K562 (cell line): ENCODE results near the gene CLCN6. TPM values are rescaled to one million over a fixed set of nuclear protein-coding genes. Genes with fewer than 3 reads are reported as not detected.

Experiments
- BHLHE40 ChIP-seq: IDR thresholded peaks from 2 replicates; pipeline ENCODE4 v1.6.1; 2011; ENCODE audit warnings: low read length, improper control_type of control experiment
- CC2D1A ChIP-seq: fragments of 450-650 bp; IDR thresholded peaks from 2 replicates; pipeline ENCODE4 v1.6.1; 2017; ENCODE audit warnings: mild to moderate bottlenecking
- ESRRA ChIP-seq: fragments of 450-650 bp; IDR thresholded peaks from 2 replicates; pipeline ENCODE4 v1.6.1; 2014; ENCODE audit warnings: low read depth, mild to moderate bottlenecking, moderate library complexity, borderline replicate concordance
- HEY1 ChIP-seq: fragments of 250-450 bp; sonication (Bioruptor Pico); IDR thresholded peaks from 2 replicates; pipeline ENCODE4 v1.5.0; 2020; ENCODE audit warnings: mild to moderate bottlenecking, moderate library complexity, borderline replicate concordance
- MCM7 ChIP-seq, 2 experiments: fragments of 450-650 bp; IDR thresholded peaks; 2 replicates each; pipeline ENCODE4 v1.6.1; 2016 to 2018
- MEF2D ChIP-seq: conservative IDR thresholded peaks from 2 replicates; pipeline ENCODE4 v1.6.1; 2016; ENCODE audit warnings: low read depth, missing genetic modification characterization, missing compliant biosample characterization
- PML ChIP-seq: IDR thresholded peaks from 2 replicates; pipeline ENCODE4 v1.6.1; 2012; ENCODE audit warnings: low read length, inconsistent platforms
- XRCC3 ChIP-seq: fragments of 450-650 bp; IDR thresholded peaks from 2 replicates; pipeline ENCODE4 v1.6.1; 2017; ENCODE audit warnings: mild to moderate bottlenecking, moderate library complexity
- XRCC4 ChIP-seq: IDR thresholded peaks from one replicate; pipeline ENCODE4 v1.6.1; 2011; ENCODE audit not compliant: insufficient read depth, insufficient read length; ENCODE audit errors: extremely low read depth
- ZZZ3 ChIP-seq: fragments of 450-650 bp; IDR thresholded peaks from 2 replicates; pipeline ENCODE4 v1.6.1; 2016; ENCODE audit warnings: antibody characterized with exemption, mild to moderate bottlenecking, moderate library complexity
- polyA plus RNA-seq, 8 experiments: library from polyadenylated mRNA; depleted of rRNA in 4 of 8; stranded (reverse) in 5 of 8; unstranded in 3 of 8; fragments of >200 nt; fragmentation: Nextera tagmentation in 2 of 8; fragmentation: Illumina TruSeq in 1 of 8; extraction: Ambion mirVana in 2 of 8; extraction: Trizol in 1 of 8; gene quantifications; 2 replicates each; pipeline versions ENCODE4 v1.2.1 to v1.2.3, GENCODE V29; 2011 to 2014; ENCODE audit warnings: inconsistent platforms in 1 of 8, missing spikeins in 1 of 8
- total RNA-seq, 7 experiments: library from RNA; depleted of rRNA in 6 of 7; stranded (reverse); fragments of >200 nt in 6 of 7; fragmentation: Illumina TruSeq in 2 of 7; extraction: Trizol in 2 of 7; gene quantifications; 2 replicates each; pipeline versions ENCODE4 v1.2.1 to v1.2.3, GENCODE V29; 2011 to 2021; ENCODE audit warnings: low replicate concordance in 1 of 7
- TF ChIP-seq, protein P1 (sequence below), 3 experiments: fragments of 200-800 bp in 1 of 3; sonication (Bioruptor generic) in 1 of 3; sonication (generic) in 1 of 3; formaldehyde crosslinking in 1 of 3; IDR thresholded peaks; 2 replicates each; pipeline versions ENCODE4 v1.6.1 to v1.8.0; 2016 to 2022; ENCODE audit warnings: mild to moderate bottlenecking in 2 of 3, missing compliant biosample characterization in 2 of 3, missing genetic modification characterization in 2 of 3, missing genetic modification reagents in 1 of 3
- TF ChIP-seq, protein P2 (sequence below): fragments of 450-650 bp; IDR thresholded peaks from 2 replicates; pipeline ENCODE4 v1.6.1; 2017; ENCODE audit warnings: antibody characterized with exemption, mild to moderate bottlenecking
- TF ChIP-seq, protein P3 (sequence below): fragments of 450-650 bp; IDR thresholded peaks from 2 replicates; pipeline ENCODE4 v1.6.1; 2016; ENCODE audit warnings: mild to moderate bottlenecking
- TF ChIP-seq, protein P4 (sequence below): conservative IDR thresholded peaks from 2 replicates; pipeline ENCODE4 v1.6.1; 2011; ENCODE audit warnings: low read depth, mild to moderate bottlenecking, low read length; ENCODE audit not compliant: control insufficient read depth
- TF ChIP-seq, protein P5 (sequence below): fragments of 150-350 bp; conservative IDR thresholded peaks from 2 replicates; pipeline ENCODE4 v1.6.1; 2014; ENCODE audit warnings: low read length

The CLCN6 gene
- total and polyA plus RNA-seq, 9 of the 15 experiments (the other 6 are each of a cell fraction or from before 2014, with no cell fraction given), result 2.0 to 21.8 (median 13.6) TPM

DNA sequence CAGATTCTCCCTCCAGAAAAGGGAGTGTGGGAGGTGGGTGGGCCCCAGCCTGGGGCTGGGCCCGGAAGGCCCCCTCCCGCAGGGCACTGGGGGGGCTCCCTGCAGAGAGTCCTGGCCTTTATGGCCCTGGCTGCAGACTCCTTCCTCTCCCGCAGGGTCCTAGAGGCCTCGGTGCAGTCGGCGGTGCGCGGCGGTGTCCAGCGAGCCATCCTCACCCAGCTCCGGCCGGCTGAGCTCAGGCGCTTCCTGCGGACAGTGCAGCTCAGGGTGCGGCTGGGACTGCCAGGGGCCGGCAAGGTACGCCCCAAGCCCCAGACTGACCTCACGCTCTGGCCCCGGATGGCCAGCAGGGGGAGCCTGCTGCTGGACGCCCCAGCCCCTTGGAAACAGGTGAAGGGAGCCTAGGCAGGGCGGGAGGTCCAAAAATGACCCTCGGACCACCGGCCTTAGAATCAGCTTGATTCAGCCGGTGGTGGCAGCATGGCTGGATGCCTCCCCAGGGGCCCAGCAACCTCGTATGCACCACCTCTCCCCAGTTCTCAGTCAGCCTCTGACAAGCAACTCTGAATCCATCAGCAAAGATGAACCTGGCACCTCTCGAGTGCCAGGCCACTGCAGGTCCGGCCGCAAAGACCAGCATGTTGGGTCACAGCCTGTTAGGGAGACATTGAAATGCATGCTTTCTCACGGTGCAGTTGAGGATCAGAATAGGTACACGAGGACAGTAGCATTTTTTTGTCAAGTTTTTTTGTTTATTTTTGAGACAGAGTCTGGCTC lies 20.8 kb upstream of the CLCN6 start (continued):
- TF ChIP-seq, protein P1, sequence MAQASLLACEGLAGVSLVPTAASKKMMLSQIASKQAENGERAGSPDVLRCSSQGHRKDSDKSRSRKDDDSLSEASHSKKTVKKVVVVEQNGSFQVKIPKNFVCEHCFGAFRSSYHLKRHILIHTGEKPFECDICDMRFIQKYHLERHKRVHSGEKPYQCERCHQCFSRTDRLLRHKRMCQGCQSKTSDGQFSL (CRISPR knock-in tag; IDR thresholded peaks at IDR 0.05), result peak; percentile 66
- TF ChIP-seq, protein P1 (tag; IDR thresholded peaks at IDR 0.05), result no peak
- no peak for TF ChIP-seq MEF2D (tag)
- no peak for TF ChIP-seq XRCC3
- TF ChIP-seq, protein P2, sequence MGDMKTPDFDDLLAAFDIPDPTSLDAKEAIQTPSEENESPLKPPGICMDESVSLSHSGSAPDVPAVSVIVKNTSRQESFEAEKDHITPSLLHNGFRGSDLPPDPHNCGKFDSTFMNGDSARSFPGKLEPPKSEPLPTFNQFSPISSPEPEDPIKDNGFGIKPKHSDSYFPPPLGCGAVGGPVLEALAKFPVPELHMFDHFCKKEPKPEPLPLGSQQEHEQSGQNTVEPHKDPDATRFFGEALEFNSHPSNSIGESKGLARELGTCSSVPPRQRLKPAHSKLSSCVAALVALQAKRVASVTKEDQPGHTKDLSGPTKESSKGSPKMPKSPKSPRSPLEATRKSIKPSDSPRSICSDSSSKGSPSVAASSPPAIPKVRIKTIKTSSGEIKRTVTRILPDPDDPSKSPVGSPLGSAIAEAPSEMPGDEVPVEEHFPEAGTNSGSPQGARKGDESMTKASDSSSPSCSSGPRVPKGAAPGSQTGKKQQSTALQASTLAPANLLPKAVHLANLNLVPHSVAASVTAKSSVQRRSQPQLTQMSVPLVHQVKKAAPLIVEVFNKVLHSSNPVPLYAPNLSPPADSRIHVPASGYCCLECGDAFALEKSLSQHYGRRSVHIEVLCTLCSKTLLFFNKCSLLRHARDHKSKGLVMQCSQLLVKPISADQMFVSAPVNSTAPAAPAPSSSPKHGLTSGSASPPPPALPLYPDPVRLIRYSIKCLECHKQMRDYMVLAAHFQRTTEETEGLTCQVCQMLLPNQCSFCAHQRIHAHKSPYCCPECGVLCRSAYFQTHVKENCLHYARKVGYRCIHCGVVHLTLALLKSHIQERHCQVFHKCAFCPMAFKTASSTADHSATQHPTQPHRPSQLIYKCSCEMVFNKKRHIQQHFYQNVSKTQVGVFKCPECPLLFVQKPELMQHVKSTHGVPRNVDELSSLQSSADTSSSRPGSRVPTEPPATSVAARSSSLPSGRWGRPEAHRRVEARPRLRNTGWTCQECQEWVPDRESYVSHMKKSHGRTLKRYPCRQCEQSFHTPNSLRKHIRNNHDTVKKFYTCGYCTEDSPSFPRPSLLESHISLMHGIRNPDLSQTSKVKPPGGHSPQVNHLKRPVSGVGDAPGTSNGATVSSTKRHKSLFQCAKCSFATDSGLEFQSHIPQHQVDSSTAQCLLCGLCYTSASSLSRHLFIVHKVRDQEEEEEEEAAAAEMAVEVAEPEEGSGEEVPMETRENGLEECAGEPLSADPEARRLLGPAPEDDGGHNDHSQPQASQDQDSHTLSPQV, result peak; percentile 94
- TF ChIP-seq ZZZ3, result no peak
- TF ChIP-seq, protein P3, sequence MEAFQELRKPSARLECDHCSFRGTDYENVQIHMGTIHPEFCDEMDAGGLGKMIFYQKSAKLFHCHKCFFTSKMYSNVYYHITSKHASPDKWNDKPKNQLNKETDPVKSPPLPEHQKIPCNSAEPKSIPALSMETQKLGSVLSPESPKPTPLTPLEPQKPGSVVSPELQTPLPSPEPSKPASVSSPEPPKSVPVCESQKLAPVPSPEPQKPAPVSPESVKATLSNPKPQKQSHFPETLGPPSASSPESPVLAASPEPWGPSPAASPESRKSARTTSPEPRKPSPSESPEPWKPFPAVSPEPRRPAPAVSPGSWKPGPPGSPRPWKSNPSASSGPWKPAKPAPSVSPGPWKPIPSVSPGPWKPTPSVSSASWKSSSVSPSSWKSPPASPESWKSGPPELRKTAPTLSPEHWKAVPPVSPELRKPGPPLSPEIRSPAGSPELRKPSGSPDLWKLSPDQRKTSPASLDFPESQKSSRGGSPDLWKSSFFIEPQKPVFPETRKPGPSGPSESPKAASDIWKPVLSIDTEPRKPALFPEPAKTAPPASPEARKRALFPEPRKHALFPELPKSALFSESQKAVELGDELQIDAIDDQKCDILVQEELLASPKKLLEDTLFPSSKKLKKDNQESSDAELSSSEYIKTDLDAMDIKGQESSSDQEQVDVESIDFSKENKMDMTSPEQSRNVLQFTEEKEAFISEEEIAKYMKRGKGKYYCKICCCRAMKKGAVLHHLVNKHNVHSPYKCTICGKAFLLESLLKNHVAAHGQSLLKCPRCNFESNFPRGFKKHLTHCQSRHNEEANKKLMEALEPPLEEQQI, result no peak
- TF ChIP-seq, protein P4, sequence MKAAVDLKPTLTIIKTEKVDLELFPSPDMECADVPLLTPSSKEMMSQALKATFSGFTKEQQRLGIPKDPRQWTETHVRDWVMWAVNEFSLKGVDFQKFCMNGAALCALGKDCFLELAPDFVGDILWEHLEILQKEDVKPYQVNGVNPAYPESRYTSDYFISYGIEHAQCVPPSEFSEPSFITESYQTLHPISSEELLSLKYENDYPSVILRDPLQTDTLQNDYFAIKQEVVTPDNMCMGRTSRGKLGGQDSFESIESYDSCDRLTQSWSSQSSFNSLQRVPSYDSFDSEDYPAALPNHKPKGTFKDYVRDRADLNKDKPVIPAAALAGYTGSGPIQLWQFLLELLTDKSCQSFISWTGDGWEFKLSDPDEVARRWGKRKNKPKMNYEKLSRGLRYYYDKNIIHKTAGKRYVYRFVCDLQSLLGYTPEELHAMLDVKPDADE, result no peak
- TF ChIP-seq CC2D1A, result 0 out of 2 replicates have a peak, but pooled peaks have one; percentile 49
- TF ChIP-seq XRCC4, result no peak
- no peak; the same call in 1 of the 2 replicates for TF ChIP-seq PML
- TF ChIP-seq ESRRA, result peak; percentile 67
- TF ChIP-seq MCM7 (IDR thresholded peaks at IDR 0.05), result no peak
- TF ChIP-seq, protein P5, sequence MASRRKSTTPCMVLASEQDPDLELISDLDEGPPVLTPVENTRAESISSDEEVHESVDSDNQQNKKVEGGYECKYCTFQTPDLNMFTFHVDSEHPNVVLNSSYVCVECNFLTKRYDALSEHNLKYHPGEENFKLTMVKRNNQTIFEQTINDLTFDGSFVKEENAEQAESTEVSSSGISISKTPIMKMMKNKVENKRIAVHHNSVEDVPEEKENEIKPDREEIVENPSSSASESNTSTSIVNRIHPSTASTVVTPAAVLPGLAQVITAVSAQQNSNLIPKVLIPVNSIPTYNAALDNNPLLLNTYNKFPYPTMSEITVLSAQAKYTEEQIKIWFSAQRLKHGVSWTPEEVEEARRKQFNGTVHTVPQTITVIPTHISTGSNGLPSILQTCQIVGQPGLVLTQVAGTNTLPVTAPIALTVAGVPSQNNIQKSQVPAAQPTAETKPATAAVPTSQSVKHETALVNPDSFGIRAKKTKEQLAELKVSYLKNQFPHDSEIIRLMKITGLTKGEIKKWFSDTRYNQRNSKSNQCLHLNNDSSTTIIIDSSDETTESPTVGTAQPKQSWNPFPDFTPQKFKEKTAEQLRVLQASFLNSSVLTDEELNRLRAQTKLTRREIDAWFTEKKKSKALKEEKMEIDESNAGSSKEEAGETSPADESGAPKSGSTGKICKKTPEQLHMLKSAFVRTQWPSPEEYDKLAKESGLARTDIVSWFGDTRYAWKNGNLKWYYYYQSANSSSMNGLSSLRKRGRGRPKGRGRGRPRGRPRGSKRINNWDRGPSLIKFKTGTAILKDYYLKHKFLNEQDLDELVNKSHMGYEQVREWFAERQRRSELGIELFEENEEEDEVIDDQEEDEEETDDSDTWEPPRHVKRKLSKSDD, result no peak
- no peak for TF ChIP-seq HEY1 (CRISPR knock-in tag)
- peak; percentile 60 for TF ChIP-seq BHLHE40
